Measurements from ENCODE around the gene CFAP221.

GRCh38 chr2:119700866-119701265 is 156.6 kb downstream of the CFAP221 start:
- TF ChIP-seq SUZ12 (IDR thresholded peaks at IDR 0.05; ENCODE audit: extremely low read depth, insufficient read depth, insufficient read length) (no peak), YY1 (IDR thresholded peaks at IDR 0.05; ENCODE audit: insufficient read depth, insufficient read length) (no peak), ZNF274 (IDR thresholded peaks at IDR 0.05; ENCODE audit: low read depth, low read length) (no peak)

All from NT2/D1 (cell line).